Stomach (tissue), 9 donors: Measurements from ENCODE around the gene ZNF691. TPM values are rescaled to one million over a fixed set of nuclear protein-coding genes. Genes with fewer than 3 reads are reported as not detected.
"Not testable (repeated sequence)": the region's sequence is repeated elsewhere in the genome, so short reads cannot be mapped to it uniquely, and the experiment has no call there.

Source experiments
- DNase-seq, 2 donors: peaks; one replicate each; pipeline versions ENCODE4 v3.0.0 to v3.0.0-alpha.2; 2013 to 2019
- H3K27ac ChIP-seq, 5 donors: fragments of 200-600 bp in 4 of 5; sonication (generic) in 4 of 5; one replicate each; pipeline ENCODE4 v1.5.1; 2013 to 2019; ENCODE audit warnings: mild to moderate bottlenecking in 1 of 5, moderate library complexity in 1 of 5
- H3K27me3 ChIP-seq, 3 donors: fragments of 200-600 bp; sonication (generic); one replicate each; pipeline ENCODE4 v1.5.1; 2017 to 2019; ENCODE audit warnings: mixed run types in 1 of 3
- H3K36me3 ChIP-seq, 4 donors: fragments of 200-600 bp; sonication (generic); 1 replicate in 3 of 4; 2 replicates in 1 of 4; pipeline ENCODE4 v1.5.1; 2016 to 2019
- H3K4me1 ChIP-seq, 4 donors: fragments of 200-600 bp; sonication (generic); one replicate each; pipeline ENCODE4 v1.5.1; 2016 to 2019
- H3K4me3 ChIP-seq, 4 donors: fragments of 200-600 bp; sonication (generic) in 3 of 4; one replicate each; pipeline ENCODE4 v1.5.1; 2016 to 2019; ENCODE audit warnings: mild to moderate bottlenecking in 1 of 4
- H3K9me3 ChIP-seq, 4 donors: fragments of 200-600 bp; sonication (generic); one replicate each; pipeline ENCODE4 v1.5.1; 2016 to 2019
- EP300 ChIP-seq: sonication (generic); formaldehyde crosslinking; IDR thresholded peaks from one replicate; pipeline ENCODE4 v1.6.1; 2017; ENCODE audit warnings: antibody characterized with exemption
- POLR2A ChIP-seq, 4 donors: fragments of 450-650 bp; IDR thresholded peaks; one replicate each; pipeline ENCODE4 v1.6.1; 2016; ENCODE audit warnings: antibody characterized with exemption in 4 of 4, control low read depth in 2 of 4, mild to moderate bottlenecking in 1 of 4, moderate library complexity in 1 of 4
- POLR2AphosphoS5 ChIP-seq, 3 donors: sonication (generic); formaldehyde crosslinking; IDR thresholded peaks; one replicate each; pipeline ENCODE4 v1.6.1; 2016; ENCODE audit warnings: antibody characterized with exemption in 3 of 3
- WGBS, 5 donors: extraction: QIAGEN DNeasy Blood & Tissue Kit in 3 of 5; methylation state at CpG; one replicate each; pipeline versions ENCODE4 v1.1.5 to v1.1.7; 2013 to 2018; 5-methylcytosine and 5-hydroxymethylcytosine counted together
- intact Hi-C: fragments of 100-400 bp; cut with DNase I; formaldehyde crosslinking; loops from one replicate; pipeline ENCODE4 v1.15.1; 2023; ENCODE audit warnings: low total_unique reads
- polyA plus RNA-seq, 3 donors: library from polyadenylated mRNA; stranded (reverse); fragments of 200-250 nt; gene quantifications; one replicate each; pipeline ENCODE4 v1.2.3, GENCODE V29; 2013
- total RNA-seq, 5 donors: library from RNA; depleted of rRNA; stranded (reverse); fragments of >200 nt; gene quantifications; one replicate each; pipeline versions ENCODE4 v1.1.0 to v1.2.3, GENCODE V29; 2014 to 2016
- TF ChIP-seq, protein P1 (sequence below), 7 experiments: fragments of 450-650 bp in 4 of 7; fragments of 200-600 bp in 3 of 7; sonication (generic) in 3 of 7; IDR thresholded peaks; one replicate each; pipeline ENCODE4 v1.5.1; 2016 to 2019; ENCODE audit warnings: antibody characterized with exemption in 7 of 7, control low read depth in 2 of 7, mild to moderate bottlenecking in 1 of 7
- donor health status: healthy with polysubstance abuse.
- donor health status: Bipolar disorder and iron deficiency.
- donor health status: healthy.

Gene ZNF691
- total and polyA plus RNA-seq, 8 donors, result 1.2 to 12.8 (median 5.7) TPM

DNA sequence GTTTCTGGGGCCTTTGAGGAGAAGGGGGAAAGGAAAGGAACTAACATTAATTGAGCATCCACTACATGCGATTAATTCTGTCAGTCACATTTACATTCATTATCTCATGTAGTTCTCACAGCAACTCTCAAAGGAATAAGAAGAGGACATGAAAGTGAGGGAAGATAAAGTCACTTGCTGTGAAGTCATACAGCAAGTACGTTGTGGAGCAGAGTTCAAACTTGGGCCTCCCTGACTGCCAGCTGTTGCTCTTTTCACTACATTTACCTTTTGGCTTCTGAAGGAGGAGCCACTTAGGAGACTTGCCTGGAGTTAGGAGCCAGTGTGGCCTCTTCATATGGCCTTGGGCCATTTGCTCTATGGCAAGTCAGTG is 6.2 kb downstream of the ZNF691 start:
- WGBS, 5 donors, result 47 to 73% (median 48%) methylated on average over 2 of the region's 2 CpGs
- Histone ChIP-seq H3K4me3 (no peak overlapping the region), H3K36me3 (peaks cover 10 to 36% (median 34%) of the 10 kb centered on the region in 4 donors), H3K27ac (no peak overlapping the region), H3K9me3 (peaks cover 0 to 15% (median 9%) of the 10 kb centered on the region in 4 donors), H3K4me1 (peaks cover 2 to 15% (median 7%) of the 10 kb centered on the region in 4 donors), H3K27me3 (no peaks in the 10 kb centered on the region)
- intact Hi-C loops, result no loop called here
- DNase-seq, result no peak
- TF ChIP-seq EP300 (no peak), POLR2A (IDR thresholded peaks at IDR 0.05) (no peak), POLR2AphosphoS5 (IDR thresholded peaks at IDR 0.05) (no peak)
- TF ChIP-seq, protein P1, sequence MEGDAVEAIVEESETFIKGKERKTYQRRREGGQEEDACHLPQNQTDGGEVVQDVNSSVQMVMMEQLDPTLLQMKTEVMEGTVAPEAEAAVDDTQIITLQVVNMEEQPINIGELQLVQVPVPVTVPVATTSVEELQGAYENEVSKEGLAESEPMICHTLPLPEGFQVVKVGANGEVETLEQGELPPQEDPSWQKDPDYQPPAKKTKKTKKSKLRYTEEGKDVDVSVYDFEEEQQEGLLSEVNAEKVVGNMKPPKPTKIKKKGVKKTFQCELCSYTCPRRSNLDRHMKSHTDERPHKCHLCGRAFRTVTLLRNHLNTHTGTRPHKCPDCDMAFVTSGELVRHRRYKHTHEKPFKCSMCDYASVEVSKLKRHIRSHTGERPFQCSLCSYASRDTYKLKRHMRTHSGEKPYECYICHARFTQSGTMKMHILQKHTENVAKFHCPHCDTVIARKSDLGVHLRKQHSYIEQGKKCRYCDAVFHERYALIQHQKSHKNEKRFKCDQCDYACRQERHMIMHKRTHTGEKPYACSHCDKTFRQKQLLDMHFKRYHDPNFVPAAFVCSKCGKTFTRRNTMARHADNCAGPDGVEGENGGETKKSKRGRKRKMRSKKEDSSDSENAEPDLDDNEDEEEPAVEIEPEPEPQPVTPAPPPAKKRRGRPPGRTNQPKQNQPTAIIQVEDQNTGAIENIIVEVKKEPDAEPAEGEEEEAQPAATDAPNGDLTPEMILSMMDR (IDR thresholded peaks at IDR 0.05), result no peak

DNA sequence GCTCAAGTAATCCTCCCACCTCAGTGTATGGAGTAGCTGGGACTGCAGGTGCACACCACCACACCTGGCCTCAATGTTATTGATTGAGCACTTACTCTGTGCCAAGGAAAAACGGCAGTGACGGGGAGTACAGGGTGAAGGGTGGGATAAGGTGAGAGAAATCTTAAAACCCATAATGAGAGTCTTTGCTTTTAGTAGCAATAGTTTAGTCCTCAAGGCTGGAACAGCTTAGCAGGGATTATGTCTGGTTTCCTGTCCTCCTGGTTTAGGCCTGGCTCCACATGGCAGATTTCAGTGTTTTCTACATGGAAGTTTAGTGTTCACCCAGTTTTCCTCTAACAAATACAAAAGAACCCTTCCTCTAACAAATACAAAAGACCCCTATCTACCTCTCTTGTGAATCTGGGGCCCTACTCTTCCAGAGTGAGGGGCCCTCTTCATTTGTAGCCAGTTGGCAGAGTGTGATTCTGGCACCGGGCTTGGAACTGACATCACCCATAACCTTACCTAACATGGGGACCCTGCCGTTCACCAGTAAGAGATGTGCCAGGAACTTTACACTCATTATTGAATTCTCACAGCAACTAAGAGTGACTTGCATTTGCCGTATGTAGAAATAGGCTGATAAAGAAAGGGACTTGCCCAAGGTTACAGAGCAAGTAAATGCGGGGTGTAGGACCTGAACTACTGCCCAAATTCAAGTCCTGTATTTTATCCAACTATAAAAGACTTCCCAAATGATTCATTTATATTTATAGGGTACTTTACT is 6.9 kb downstream of the ZNF691 start:
- peaks cover 10 to 36% (median 34%) of the 10 kb centered on the region in 4 donors for H3K36me3 ChIP-seq
- 67 to 73% (median 69%) methylated on average over 6 of the region's 6 CpGs for WGBS, 5 donors
- H3K27ac ChIP-seq, result no peak overlapping the region
- peaks cover 0 to 15% (median 9%) of the 10 kb centered on the region in 4 donors for H3K9me3 ChIP-seq
- intact Hi-C loops, result no loop called here
- H3K4me1 ChIP-seq, result peaks cover 0 to 8% (median 1%) of the 10 kb centered on the region in 4 donors
- TF ChIP-seq, protein P1 (IDR thresholded peaks at IDR 0.05), result no peak
- no peak for TF ChIP-seq POLR2AphosphoS5 (IDR thresholded peaks at IDR 0.05)
- TF ChIP-seq EP300, result no peak
- TF ChIP-seq POLR2A (IDR thresholded peaks at IDR 0.05), result no peak
- H3K4me3 ChIP-seq, result no peak overlapping the region
- H3K27me3 ChIP-seq, result no peaks in the 10 kb centered on the region
- no peak for DNase-seq

DNA sequence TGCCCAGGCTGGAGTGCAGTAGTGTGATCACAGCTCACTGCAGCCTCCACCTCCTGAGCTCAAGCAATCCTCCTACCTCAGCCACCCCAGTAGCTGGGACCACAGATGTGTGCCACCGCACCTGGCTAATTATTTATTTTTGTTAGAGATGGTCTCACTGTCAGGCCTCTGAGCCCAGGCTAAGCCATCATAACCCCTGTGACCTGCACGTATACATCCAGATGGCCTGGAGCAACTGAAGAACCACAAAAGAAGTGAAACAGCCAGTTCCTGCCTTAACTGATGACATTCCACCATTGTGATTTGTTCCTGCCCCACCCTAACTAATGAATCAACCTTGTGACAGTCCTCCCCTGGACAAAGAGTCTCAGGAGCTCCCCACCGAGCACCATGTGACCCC is 10.1 kb downstream of the ZNF691 start:
- Histone ChIP-seq H3K9me3 (peaks cover 0 to 28% (median 16%) of the 10 kb centered on the region in 4 donors), H3K36me3 (peaks cover 3 to 15% (median 11%) of the 10 kb centered on the region in 4 donors)
- intact Hi-C loops, H3K27me3 ChIP-seq, H3K4me1 ChIP-seq, DNase-seq, H3K4me3 ChIP-seq, H3K27ac ChIP-seq: not testable (repeated sequence)
- WGBS, 5 donors, result 76 to 95% (median 81%) methylated on average over 3 of the region's 3 CpGs

DNA sequence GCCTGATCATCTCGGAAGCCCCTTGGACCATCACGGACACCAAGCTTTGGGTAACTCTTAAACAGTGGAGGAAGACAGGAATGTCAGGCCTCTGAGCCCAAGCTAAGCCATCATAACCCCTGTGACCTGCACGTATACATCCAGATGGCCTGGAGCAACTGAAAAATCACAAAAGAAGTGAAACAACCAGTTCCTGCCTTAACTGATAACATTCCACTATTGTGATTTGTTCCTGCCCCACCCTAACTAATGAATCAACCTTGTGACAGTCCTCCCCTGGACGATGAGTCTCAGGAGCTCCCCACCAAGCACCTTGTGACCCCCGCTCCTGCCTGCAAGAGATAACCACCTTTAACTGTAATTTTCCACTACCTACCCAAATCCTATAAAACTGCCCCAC is 13.0 kb downstream of the ZNF691 start:
- DNase-seq, H3K27ac ChIP-seq, H3K36me3 ChIP-seq, intact Hi-C loops, H3K4me3 ChIP-seq, H3K4me1 ChIP-seq: not testable (repeated sequence)
- Histone ChIP-seq H3K9me3 (peaks cover 0 to 27% (median 13%) of the 10 kb centered on the region in 4 donors), H3K27me3 (peaks cover 0 to 15% (median 0%) of the 10 kb centered on the region in 3 donors)
- WGBS, 5 donors, result 69 to 79% (median 71%) methylated on average over 5 of the region's 5 CpGs

DNA sequence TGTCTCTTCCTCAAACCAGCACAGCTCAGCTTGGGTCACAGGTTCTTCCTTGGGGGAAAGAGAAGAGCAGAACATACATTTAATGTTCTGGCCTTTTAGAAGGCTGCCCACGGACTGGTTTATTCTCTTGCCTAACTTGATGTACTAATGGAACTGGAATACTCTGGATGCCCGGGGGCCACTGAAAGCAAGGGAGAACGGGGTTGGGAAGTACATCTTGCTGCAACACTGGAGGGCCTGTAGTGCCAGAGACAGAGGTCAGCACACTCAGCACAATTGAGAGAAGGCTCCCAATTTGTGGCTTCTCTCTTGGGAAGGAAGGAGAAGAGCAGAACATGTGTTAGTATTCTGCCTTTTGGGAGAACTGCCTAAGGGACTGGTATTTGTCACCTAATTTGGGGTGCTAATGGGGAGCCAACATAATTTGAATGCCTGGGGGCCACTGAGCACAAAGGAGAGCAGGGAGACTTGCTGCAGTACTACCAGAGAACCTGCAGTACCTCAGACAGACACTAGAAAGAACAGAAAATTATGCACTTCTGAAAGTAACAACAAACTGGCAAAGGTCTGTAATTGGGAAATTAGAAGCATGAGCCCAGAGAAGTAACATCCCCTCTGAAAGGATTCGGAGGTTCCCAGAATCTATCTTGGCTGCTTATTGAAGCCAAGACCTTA is 14.1 kb downstream of the ZNF691 start:
- TF ChIP-seq EP300 (no peak), POLR2A (IDR thresholded peaks at IDR 0.05) (no peak), POLR2AphosphoS5 (IDR thresholded peaks at IDR 0.05) (no peak)
- TF ChIP-seq, protein P1 (IDR thresholded peaks at IDR 0.05), result no peak
- H3K4me3 ChIP-seq, result no peak overlapping the region
- DNase-seq, result no peak
- H3K9me3 ChIP-seq, result peaks cover 0 to 27% (median 13%) of the 10 kb centered on the region in 4 donors
- peaks cover 0 to 15% (median 0%) of the 10 kb centered on the region in 3 donors for H3K27me3 ChIP-seq
- no peak overlapping the region for H3K27ac ChIP-seq
- no peaks in the 10 kb centered on the region for H3K4me1 ChIP-seq
- intact Hi-C loops, result no loop called here
- WGBS, 5 donors, result 64 to 92% (median 70%) methylated on average over 4 of the region's 4 CpGs
- H3K36me3 ChIP-seq, result no peaks in the 10 kb centered on the region
